HTR-8/SVneo (cell line): Measurements from ENCODE around the gene SYT8.
"Not testable (repeated sequence)": the region's sequence is repeated elsewhere in the genome, so short reads cannot be mapped to it uniquely, and the experiment has no call there.

Experiments used
- DNase-seq: peaks from one replicate; pipeline ENCODE4 v3.0.0; 2011; ENCODE audit warnings: low spot score, mixed read lengths; ENCODE audit not compliant: insufficient read length
- FAIRE-seq: peaks from 2 replicates; lab custom pipeline; 2011; peaks lifted over from hg19 to GRCh38; lab: Jason Lieb, UNC

The SYT8 gene

DNA sequence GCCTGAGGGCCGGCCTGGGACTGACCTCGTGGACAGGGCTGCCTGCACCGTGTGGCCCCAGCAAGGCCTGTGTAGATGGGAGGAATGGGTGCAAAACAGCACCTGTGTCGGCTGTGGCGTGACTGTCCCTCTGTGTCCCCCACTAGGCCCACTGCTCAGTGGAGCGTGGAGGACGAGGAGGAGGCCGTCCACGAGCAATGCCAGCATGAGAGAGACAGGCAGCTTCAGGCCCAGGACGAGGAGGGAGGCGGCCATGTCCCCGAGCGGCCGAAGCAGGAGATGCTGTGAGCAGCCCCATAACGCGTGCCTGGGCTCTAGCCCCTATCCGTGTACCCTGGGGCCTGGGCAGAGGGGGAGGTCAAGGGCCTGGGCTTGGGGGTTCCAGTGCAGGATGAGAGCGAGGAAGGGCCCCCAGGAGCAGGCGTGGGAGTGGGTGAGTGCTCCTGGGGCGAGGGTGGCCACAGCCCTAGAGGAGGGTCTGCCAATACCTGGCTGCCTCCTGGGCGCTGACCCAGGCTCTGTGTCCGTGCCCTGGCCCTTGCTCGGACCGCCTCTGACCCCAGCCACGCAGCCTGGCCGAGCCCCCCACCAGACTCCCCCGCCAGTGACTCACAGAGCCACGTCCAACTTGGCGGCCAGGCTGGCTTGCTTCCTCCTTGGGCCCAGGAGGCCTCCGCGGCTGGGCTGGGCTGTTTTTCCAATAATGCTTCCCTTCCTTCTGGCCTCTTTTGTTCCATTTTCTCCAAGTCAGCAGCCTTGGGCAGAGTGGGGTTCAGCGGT lies 45.3 kb downstream of the SYT8 start:
- no peak for FAIRE-seq
- no peak for DNase-seq

DNA sequence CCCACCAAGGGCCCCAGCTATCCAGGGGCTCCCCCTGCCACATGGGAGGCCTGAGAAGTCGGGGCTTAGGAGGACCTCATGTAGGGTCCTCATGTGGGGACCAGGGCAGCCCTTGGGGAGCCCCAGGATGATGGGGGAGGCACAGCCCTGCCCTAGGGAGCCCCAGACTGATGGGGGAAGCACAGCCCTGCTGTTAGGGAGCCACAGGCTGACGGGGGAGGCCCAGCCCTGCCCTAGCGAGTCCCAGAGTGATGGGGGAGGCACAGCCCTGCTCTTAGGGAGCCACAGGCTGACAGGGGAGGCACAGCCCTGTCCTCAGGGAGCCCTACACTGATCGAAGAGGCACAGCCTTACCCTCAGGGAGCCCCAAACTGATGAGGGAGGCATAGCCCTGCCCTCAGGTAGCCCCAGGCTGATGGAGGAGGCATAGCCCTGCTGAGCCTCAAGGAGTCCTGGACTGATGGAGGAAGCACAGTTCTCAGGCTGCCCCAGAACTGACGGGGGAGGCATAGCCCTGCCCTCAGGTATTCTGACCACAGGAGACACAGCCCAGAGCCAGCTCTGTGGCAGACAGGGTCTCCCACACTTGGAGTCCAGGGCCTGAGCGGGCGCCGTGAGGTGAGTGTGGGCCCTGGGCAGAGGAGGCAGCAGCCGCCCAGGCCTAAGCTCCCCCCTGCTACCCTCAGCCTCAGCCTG lies 46.1 kb downstream of the SYT8 start:
- FAIRE-seq (no peak), DNase-seq (no peak)

DNA sequence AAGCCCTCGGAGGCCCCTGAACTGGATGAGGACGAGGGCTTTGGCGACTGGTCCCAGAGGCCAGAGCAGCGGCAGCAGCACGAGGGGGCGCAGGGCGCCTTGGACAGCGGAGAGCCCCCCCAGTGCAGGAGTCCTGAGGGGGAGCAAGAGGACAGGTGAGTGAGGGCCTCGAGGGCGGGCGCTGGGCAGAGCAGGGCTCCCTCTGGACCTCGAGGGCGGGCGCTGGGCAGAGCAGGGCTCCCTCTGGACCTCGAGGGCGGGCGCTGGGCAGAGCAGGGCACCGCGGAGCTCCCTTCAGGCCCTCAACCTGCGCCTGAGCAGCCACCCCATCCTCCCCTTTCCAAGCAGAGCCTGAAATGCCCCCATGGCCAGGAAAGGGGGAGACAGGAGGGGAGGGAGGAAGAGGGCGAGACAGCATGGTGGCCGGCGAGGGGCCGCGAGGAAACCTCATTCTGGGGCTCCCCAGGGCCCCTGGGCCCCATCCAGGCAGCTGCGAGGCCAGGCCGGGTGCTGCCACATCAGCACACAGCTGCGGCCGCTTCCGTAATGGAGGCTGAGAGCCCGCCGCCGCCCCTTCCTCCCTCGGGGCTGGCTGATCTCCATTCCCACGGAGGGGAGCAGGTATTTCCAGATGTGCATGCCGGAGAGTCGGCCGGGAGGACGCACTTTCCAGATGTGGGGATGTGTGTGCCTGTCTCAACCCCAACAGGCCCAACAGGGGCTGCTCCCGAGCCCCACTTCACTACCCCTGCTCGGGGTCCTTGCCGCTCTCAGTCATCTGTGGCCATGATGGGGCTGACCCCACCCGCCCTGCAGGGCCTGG lies 46.9 kb downstream of the SYT8 start:
- no peak for FAIRE-seq
- no peak for DNase-seq

DNA sequence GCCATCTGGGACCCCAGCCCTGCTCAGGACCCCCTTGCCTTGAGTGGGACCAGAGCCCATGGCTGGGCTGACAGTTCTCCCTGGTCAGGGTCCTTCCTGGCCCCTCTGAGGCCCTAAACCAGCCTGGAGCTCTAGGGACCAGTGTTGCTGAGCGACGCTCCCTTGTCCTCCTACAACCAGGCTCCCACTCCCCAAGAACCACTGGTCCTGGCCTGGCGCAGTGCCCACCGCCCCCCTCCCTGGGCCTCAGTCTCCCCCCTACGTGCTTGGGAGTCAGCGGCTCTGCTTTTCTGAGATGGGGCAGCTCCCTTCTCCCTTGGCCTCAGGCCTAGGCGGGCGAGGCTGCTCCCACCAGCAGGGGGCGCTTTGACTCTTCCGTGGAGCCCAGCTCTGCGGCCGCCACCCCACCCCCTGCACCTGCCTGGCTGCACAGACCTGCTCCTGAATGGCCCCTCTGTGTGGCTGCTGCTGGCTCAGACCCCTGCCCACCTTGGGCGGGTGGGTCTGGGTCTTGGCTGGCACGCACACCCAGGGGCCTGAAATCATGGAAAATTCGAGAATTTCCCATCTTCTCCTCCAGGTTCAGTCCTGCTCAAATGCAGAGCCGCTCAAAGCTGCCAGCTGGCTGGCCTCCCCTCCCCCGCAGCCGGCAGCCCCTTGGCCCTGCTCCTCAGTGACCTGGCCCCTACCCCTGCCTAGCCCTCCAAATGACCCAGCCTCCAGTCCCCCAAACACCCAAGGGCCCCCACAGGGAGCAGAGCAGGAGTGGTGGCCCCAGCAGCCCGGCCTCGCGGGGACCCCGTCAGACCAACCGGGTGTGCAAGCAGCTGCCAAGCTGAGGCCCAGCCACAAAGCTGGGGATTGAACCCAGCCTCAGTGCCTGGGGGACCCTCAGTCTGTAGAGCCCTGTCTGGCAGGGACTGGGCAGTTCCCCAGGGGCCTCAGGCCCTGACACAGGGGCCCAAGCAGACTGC lies 47.8 kb downstream of the SYT8 start:
- peak; percentile 83 for DNase-seq
- FAIRE-seq, result no peak

DNA sequence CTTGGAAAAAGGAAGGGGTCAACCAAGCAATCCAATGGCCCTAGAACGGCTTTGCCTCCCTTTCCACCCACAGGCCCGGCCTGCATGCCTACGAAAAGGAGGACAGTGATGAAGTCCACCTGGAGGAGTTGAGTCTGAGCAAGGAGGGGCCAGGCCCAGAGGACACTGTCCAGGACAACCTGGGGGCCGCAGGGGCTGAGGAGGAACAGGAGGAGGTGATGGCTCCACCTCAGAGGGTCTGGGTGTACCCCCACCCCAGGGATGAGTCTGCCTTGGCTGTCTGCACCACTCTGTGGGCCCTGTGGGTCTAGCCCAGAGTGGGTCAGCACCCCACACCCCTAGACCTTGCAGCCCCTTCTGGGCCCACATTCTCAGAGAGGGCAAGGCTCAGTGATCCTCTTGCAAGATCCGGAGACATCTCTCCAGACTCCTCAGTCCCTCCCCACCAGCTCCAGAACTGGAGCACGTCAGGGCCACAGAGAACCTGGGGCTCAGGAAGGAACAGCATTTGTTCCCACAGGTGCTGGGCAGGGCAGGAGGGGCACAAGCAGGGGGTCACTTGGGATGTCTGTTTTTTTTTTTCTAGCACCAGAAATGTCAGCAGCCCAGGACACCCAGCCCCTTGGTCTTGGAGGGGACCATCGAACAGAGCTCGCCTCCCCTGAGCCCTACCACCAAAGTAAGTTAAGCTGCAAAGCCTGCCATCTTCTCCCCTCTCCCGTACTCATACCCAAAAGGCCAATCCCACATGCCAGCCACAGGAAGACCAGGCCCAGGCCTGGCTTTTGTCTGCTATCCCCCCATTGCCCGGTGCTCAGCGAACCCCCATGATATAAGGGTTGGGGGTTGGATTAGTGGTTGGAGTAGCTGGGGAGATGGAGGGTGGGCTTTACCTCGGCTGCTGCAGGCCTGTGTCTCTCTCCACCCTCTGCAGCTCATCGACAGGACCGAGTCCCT lies 48.8 kb downstream of the SYT8 start:
- FAIRE-seq (no peak), DNase-seq (no peak)

DNA sequence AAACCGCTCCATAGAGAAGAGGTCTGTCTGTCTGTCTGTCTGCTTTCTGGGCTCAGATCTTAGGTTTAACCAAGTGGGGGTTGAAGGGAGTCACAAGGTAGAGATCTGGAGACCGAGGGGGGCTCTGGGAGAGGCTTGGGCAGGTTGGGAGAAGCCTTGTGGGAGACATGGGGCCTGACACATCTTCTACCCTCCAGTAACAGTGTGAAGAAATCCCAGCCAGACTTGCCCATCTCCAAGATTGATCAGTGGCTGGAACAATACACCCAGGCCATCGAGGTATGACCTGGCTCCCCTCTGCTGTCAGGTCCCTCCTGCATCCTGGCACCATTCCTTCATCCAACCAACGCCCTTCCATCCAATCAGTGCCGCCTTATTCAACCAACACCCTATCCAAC lies 49.5 kb downstream of the SYT8 start:
- DNase-seq (no peak), FAIRE-seq (no peak)

DNA sequence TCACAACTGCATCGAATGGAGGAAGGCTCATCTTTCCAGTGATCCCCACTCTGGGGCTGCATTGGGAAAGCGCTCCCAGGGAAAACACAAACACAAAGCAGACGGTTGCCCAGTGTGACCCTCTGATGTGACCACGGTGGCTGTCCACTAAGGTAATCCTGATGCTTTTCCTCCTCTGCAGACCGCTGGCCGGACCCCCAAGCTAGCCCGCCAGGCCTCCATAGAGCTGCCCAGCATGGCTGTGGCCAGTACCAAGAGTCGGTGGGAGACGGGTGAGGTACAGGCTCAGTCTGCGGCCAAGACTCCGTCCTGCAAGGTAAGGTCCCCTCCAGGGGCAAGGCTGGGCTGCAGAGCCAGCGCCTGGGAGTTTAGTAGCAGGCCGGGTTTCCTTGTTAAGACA lies 51.8 kb downstream of the SYT8 start:
- DNase-seq, FAIRE-seq: not testable (repeated sequence)
